Omental fat pad (tissue), 4 donors: ENCODE measurements around the gene DLGAP1. TPM values are rescaled to one million over a fixed set of nuclear protein-coding genes. Genes with fewer than 3 reads are reported as not detected.
A peak's percentile ranks its signal among the peaks of the same experiment; 100 is the strongest.

ENCODE experiments used
- ATAC-seq: fragments of 150-250 bp; one replicate; pipeline ENCODE4 v1.9.1; 2016; ENCODE audit warnings: mild to moderate bottlenecking, moderate library complexity; ENCODE audit not compliant: low FRiP score
- DNase-seq: peaks from one replicate; pipeline ENCODE4 v3.0.0-alpha.2; 2019; ENCODE audit warnings: low spot score
- total RNA-seq, 4 donors: library from RNA; depleted of rRNA; stranded (reverse); fragments of >200 nt; gene quantifications; one replicate each; pipeline ENCODE4 v1.1.0, GENCODE V29; 2016
- TF ChIP-seq, protein P1 (sequence below), 3 donors: fragments of 450-650 bp; IDR thresholded peaks; one replicate each; pipeline ENCODE4 v1.5.1; 2016 to 2017; ENCODE audit warnings: antibody characterized with exemption in 3 of 3, mild to moderate bottlenecking in 3 of 3, moderate library complexity in 2 of 3

The DLGAP1 gene
- total RNA-seq, 4 donors from 2014 or later: 1.5 to 8.0 (median 5.4) TPM

DNA sequence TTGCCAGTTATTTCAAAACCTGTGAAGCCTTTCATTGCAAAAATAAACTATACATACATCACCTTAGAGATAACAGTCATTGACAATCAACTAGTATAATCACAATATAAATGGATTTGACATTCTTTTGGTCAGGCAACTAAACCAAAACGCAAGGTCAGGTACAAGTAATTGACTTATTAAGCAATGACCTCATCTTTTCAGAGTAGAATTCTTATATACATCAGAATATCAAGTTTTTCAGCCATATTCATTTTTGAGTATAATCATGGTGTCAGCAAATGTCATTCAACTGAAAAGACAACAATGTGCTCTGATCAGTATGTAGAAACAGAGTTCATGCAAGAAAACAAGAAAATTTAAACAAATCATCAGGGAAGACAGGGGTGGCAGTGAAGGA is 796.6 kb downstream of the DLGAP1 start:
- TF ChIP-seq, protein P1, sequence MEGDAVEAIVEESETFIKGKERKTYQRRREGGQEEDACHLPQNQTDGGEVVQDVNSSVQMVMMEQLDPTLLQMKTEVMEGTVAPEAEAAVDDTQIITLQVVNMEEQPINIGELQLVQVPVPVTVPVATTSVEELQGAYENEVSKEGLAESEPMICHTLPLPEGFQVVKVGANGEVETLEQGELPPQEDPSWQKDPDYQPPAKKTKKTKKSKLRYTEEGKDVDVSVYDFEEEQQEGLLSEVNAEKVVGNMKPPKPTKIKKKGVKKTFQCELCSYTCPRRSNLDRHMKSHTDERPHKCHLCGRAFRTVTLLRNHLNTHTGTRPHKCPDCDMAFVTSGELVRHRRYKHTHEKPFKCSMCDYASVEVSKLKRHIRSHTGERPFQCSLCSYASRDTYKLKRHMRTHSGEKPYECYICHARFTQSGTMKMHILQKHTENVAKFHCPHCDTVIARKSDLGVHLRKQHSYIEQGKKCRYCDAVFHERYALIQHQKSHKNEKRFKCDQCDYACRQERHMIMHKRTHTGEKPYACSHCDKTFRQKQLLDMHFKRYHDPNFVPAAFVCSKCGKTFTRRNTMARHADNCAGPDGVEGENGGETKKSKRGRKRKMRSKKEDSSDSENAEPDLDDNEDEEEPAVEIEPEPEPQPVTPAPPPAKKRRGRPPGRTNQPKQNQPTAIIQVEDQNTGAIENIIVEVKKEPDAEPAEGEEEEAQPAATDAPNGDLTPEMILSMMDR (IDR thresholded peaks at IDR 0.05): no peak
- no peak for ATAC-seq
- DNase-seq: no peak

- TF ChIP-seq, protein P1 (IDR thresholded peaks at IDR 0.05): no peak
- no peak for ATAC-seq
- no peak for DNase-seq
Measured at GRCh38 chr18:3655254-3656050, 799.7 kb downstream of the DLGAP1 start.

DNA sequence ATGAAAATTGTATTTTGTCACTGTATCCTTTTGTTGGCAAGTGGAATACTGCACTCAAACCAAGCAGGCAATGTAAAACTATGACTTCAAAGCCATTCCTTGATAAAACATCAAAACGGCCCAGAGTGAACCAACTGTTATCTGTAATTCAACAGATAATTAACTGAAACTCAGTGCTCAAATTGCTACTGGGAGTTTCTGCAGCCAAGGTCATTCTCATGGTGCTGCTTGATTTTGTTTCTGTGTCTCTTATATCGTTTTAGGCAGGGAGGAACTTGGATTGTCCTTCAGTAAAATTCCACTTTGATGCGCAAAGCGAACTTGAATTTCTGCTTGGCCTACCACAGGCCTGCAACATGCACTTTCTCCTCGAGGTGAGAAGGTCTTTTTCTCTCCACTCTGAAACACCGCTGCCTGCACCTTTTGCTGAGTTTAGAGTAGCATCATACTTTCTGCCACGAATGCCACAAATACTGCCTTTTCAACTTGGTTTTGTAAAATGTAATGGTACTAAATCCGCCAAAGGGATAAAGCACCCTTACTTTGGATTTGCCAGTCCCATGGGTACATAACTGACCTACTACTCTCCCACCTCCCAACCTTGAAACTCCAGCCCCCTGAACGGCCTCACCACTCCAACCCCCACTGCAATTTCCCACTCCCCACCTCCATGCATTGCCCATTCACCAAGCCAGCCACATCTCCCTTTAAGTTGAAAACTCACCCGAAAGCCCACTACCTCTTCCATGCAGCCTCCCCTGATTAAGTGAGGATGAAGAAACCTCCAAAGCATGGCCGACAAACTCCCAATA is 800.5 kb downstream of the DLGAP1 start:
- DNase-seq (no peak), ATAC-seq (no peak)
- TF ChIP-seq, protein P1 (IDR thresholded peaks at IDR 0.05): no peak

DNA sequence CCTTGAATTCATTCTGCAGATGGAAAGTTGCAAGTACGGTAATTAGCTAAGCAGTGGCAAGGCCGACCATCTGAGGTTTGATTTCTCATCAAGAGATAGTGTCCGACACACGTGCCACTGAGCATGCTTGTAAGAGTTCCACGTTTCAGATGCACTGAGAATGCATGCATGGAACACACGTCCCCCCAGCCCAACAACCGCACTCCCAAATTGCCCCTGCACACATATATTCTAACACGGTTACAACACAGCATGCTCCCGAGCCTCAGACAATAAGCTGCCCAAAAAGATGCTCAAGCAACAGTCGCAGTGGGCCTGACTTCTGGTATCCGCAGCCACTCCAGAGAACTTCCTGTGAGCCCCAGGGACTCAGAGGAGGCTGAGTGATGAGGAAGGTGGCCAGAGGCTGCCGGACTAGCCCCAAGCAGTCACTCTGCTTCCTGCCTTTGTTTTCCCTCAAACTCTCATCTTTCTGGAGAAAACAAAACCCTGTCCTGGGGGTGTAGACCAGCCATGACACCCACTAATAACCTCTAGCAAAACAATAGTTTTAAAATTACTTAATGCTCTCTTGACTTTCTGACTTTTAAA is 801.2 kb downstream of the DLGAP1 start:
- ATAC-seq (no peak), DNase-seq (no peak)
- TF ChIP-seq, protein P1 (IDR thresholded peaks at IDR 0.05): no peak

DNA sequence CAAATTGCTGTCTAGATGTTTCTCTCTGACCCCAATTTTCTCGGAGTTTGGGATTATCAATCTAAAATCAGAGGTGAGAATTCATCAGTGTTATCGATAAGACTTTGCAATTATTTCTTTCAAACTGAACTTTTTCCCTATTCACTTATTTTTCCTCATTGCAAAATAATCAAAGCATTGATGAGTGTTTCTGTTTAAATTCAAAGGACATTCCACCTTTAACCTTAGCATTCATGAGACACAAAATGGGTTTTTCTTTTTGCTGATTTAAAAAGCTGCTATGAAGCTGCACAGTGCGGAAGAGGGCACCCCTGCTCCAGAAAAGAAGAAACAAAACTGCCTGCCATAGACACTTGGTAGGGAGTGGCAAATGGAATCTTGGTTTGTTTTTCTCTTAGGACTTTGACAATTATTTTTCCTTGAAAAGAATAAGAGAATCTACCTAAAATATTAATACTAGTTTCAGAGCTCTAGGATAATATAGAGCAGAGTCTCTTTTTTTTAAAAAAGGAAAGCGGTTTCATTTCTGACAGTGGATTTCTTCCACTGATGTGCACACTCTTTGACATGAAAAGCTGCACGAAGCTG is 801.8 kb downstream of the DLGAP1 start:
- TF ChIP-seq, protein P1 (IDR thresholded peaks at IDR 0.05): no peak
- DNase-seq (no peak), ATAC-seq (no peak)

DNA sequence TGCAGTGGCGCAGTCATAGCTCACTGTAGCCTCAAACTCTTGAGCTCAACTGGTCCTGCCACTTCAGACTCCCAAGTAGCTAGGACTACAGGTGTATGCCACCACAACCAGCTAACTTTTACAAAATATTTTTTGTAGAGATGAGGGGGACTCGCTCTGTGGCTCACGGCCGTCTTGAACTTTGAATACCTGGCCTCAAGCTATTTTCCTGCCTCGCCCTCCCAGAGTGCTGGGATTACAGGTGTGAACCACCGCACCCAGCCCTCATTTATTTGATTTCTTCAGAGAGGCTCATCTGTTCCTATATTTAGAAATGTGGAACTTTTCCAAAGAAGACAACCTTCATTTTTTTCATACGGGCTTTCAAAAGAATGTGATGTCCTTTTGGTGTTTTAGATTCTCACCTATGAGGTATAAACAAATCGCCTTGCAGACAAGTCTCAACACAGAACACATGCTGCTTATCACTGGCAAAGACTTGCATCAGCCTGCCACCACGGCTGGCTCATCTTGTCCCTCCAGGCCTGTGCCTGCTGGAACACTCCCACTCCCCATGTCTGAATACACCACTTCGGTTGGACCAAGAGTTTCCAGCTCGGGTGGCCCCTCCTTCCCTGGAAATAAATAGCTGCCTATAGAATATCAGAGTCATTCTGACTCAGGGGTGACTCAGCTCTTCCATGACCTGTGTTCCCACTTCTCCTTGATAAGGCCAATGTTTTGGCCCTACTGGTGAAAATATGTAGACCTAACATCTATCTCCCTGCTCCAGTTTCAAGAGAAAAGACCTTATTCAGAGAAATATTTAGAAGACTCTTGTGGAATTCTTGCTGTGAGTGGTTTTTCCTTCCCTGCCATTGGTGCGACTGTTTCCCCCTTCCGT is 802.5 kb downstream of the DLGAP1 start:
- TF ChIP-seq, protein P1 (IDR thresholded peaks at IDR 0.05): no peak
- ATAC-seq: peak; percentile 92
- DNase-seq: peak; percentile 58
